ENCODE data around the gene UGDH. TPM values are rescaled to one million over a fixed set of nuclear protein-coding genes. Genes with fewer than 3 reads are reported as not detected.
A peak's percentile ranks its signal among the peaks of the same experiment; 100 is the strongest.

The UGDH gene
- total RNA-seq, 1 donor from 2014 or later: 32.3 TPM

DNA sequence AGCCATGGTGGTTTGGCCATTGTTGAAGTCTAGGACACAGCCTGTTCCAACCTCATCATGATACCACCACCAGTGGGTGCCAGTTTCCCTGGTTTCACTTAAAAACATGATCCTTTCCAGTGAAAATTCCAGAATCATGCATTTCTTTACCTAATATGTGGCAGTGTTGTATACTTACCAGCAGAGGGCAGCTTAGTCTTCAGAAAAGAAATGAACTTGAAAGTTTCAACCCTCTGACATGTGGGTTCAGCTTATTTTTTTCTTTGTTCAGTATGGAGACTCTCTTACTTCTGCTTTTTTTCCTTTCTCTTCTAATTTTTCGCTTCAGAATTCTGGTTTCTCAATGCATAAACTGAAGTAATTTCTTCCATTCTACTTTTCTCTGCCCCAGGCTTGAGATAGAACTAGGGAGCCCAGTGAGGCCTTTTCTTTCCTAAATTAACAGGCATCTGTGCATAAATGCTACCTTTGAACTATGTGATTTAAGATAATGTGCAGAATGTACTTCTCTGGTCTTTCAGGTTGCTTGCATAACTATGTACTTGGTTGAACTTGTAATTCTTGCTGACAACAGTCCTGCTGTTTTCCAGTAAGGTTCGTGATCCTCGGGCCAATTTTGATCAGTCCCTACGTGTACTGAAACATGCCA, 57.7 kb downstream of the UGDH start:
- TF ChIP-seq, protein P1, sequence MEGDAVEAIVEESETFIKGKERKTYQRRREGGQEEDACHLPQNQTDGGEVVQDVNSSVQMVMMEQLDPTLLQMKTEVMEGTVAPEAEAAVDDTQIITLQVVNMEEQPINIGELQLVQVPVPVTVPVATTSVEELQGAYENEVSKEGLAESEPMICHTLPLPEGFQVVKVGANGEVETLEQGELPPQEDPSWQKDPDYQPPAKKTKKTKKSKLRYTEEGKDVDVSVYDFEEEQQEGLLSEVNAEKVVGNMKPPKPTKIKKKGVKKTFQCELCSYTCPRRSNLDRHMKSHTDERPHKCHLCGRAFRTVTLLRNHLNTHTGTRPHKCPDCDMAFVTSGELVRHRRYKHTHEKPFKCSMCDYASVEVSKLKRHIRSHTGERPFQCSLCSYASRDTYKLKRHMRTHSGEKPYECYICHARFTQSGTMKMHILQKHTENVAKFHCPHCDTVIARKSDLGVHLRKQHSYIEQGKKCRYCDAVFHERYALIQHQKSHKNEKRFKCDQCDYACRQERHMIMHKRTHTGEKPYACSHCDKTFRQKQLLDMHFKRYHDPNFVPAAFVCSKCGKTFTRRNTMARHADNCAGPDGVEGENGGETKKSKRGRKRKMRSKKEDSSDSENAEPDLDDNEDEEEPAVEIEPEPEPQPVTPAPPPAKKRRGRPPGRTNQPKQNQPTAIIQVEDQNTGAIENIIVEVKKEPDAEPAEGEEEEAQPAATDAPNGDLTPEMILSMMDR (IDR thresholded peaks at IDR 0.05; ENCODE audit: partially characterized antibody, unreplicated experiment): peak; percentile 91
- no peaks in the 10 kb centered on the region for H3K36me3 Mint-ChIP-seq (ENCODE audit: unreplicated experiment)
- H3K4me3 Mint-ChIP-seq (ENCODE audit: unreplicated experiment): no peak overlapping the region
- no peaks in the 10 kb centered on the region for H3K4me1 Mint-ChIP-seq (ENCODE audit: low read depth, unreplicated experiment)
- H3K27ac Mint-ChIP-seq (ENCODE audit: unreplicated experiment): peak overlapping the region; percentile 18
- peak; percentile 42 for DNase-seq
- peaks cover 2% of the 10 kb centered on the region for H3K27me3 Mint-ChIP-seq (ENCODE audit: unreplicated experiment)
- H3K9me3 Mint-ChIP-seq (ENCODE audit: unreplicated experiment): no peaks in the 10 kb centered on the region

- H3K4me1 Mint-ChIP-seq (ENCODE audit: low read depth, unreplicated experiment): no peaks in the 10 kb centered on the region
- H3K27ac Mint-ChIP-seq (ENCODE audit: unreplicated experiment): no peak overlapping the region
- no peaks in the 10 kb centered on the region for H3K36me3 Mint-ChIP-seq (ENCODE audit: unreplicated experiment)
Observed at GRCh38 chr4:39467464-39467863, 59.8 kb downstream of the UGDH start.

DNA sequence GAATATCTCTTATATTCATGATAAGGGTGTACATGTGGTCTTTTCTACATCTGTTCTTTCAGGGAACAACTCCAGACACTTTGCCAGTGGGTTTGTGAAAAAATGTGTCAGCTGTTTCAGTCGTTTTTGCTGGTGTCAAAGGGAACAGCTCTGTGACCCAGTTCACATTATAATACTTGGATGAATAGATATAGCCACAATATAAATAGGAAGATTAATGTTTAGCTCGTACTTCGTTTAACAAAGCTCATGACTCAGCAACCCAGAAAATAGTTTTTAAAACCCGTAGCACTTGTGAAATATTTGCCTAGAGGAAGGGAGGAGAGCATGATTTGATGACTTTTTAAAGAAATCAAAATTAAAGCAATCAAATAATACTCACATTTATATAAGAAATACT, 60.5 kb downstream of the UGDH start:
- no peaks in the 10 kb centered on the region for H3K9me3 Mint-ChIP-seq (ENCODE audit: unreplicated experiment)

More at GRCh38 chr4:39467464-39467863, 59.8 kb downstream of the UGDH start:
- H3K9me3 Mint-ChIP-seq (ENCODE audit: unreplicated experiment): no peaks in the 10 kb centered on the region
- no peak for DNase-seq
- TF ChIP-seq, protein P1 (IDR thresholded peaks at IDR 0.05; ENCODE audit: partially characterized antibody, unreplicated experiment): no peak
- peaks cover 2% of the 10 kb centered on the region for H3K27me3 Mint-ChIP-seq (ENCODE audit: unreplicated experiment)
- no peak overlapping the region for H3K4me3 Mint-ChIP-seq (ENCODE audit: unreplicated experiment)

DNA sequence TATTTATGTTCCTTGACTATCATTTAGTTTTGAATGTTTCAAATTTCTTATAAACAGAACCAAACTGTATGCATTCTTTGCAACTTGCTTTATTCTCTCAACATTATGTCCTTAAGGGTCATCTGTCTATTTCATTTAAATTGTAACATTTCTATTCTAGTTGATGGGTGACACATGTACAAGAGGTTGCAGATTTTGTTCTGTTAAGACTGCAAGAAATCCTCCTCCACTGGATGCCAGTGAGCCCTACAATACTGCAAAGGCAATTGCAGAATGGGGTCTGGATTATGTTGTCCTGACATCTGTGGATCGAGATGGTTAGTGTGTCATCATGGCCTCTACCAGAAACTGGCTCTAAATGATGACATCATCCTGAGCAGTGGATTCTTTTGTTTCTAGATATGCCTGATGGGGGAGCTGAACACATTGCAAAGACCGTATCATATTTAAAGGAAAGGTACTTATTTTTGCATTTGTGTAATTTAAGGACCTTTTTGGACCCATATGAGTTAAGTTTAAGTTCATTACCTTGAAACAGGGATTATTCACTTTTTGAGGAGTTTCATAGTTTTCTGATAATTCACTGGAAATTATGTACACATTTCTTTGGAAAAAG, 62.2 kb downstream of the UGDH start:
- TF ChIP-seq, protein P1 (IDR thresholded peaks at IDR 0.05; ENCODE audit: partially characterized antibody, unreplicated experiment): no peak
- H3K27me3 Mint-ChIP-seq (ENCODE audit: unreplicated experiment): peaks cover 2% of the 10 kb centered on the region

More for the DNA sequence above, 60.5 kb downstream of the UGDH start:
- Mint-ChIP-seq H3K4me3 (ENCODE audit: unreplicated experiment) (no peak overlapping the region), H3K27ac (ENCODE audit: unreplicated experiment) (no peak overlapping the region), H3K27me3 (ENCODE audit: unreplicated experiment) (peaks cover 2% of the 10 kb centered on the region), H3K36me3 (ENCODE audit: unreplicated experiment) (no peaks in the 10 kb centered on the region), H3K4me1 (ENCODE audit: low read depth, unreplicated experiment) (no peaks in the 10 kb centered on the region)
- no peak for DNase-seq
- TF ChIP-seq, protein P1 (IDR thresholded peaks at IDR 0.05; ENCODE audit: partially characterized antibody, unreplicated experiment): no peak

More for the DNA sequence above, 62.2 kb downstream of the UGDH start:
- Mint-ChIP-seq H3K4me3 (ENCODE audit: unreplicated experiment) (no peak overlapping the region), H3K4me1 (ENCODE audit: low read depth, unreplicated experiment) (peaks cover under 1% of the 10 kb centered on the region), H3K27ac (ENCODE audit: unreplicated experiment) (peak overlapping the region; percentile 86), H3K9me3 (ENCODE audit: unreplicated experiment) (no peaks in the 10 kb centered on the region), H3K36me3 (ENCODE audit: unreplicated experiment) (no peaks in the 10 kb centered on the region)
- DNase-seq: no peak

Data from glutamatergic neuron (in vitro differentiated cells).